ENCODE results near the gene COQ3.
A peak's percentile ranks its signal among the peaks of the same experiment; 100 is the strongest.

Gene COQ3

DNA sequence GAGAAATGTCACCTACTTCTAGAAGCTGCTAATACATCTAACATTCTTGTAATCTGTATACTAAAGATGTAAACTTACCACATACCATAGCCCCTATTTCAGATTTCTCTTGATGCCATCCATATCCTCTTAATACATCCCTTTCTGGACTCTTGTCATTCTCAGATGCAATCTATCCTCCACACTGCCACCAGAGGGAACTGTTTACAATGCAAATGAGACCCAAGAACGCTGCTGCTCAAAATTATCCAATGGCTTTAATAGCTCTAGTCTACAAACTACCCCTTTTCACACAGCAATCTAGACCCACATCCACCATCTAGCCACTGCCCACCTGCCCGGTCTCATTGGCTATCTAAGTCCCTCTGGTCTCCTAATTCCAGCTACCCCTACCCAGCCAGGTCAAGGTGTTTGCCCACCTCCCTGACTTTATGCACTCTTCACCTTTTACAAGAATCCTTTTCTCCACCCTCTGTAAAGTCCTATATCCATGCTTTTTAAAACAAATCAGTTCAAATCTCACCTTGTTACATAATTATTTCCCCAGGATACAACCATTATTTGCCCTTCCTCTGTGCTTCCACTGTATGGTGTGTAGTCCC, 59.4 kb downstream of the COQ3 start:
- peaks cover 3% of the 10 kb centered on the region; the same call in 1 of the 2 replicates for H3K36me3 ChIP-seq (replicated peaks)

DNA sequence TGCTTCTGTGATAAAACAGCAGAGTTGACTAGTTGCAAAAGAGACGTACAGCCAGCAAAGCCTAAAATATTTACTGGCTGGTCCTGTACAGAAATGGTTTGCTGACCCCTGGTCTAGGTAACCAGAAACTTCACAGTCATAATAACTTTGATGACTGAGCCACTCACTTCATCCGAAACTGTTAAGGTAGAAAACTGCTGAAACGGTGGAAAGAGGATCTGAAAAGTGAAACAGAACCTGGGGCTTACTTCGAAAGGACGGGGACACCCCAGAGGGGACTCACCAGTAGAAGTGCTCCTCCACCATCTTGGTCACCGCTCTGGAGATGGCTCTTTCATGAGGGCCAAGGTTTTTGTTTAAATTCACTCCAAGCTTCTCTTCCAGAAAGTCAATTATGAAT, 60.9 kb downstream of the COQ3 start:
- Histone ChIP-seq H3K36me3 (replicated peaks) (peaks cover 11% of the 10 kb centered on the region), H3K27me3 (ENCODE audit: low read depth) (no peaks in the 10 kb centered on the region), H3K9me3 (no peaks in the 10 kb centered on the region), H3K4me1 (peaks cover 21% of the 10 kb centered on the region), H3K4me3 (no peak overlapping the region)
- in situ Hi-C loops (cut with MboI; ENCODE audit: low sequenced_read_pairs): no loop called here
- no peak for DNase-seq (ENCODE audit: low spot score in 2 of 2)

More for the DNA sequence above, 59.4 kb downstream of the COQ3 start:
- H3K4me3 ChIP-seq: no peak overlapping the region
- in situ Hi-C loops (cut with MboI; ENCODE audit: low sequenced_read_pairs): no loop called here
- peak; percentile 51 to 75 for DNase-seq (ENCODE audit: low spot score in 2 of 2)
- H3K27me3 ChIP-seq (ENCODE audit: low read depth): no peaks in the 10 kb centered on the region
- no peaks in the 10 kb centered on the region for H3K9me3 ChIP-seq
- H3K4me1 ChIP-seq: peaks cover 21% of the 10 kb centered on the region

DNA sequence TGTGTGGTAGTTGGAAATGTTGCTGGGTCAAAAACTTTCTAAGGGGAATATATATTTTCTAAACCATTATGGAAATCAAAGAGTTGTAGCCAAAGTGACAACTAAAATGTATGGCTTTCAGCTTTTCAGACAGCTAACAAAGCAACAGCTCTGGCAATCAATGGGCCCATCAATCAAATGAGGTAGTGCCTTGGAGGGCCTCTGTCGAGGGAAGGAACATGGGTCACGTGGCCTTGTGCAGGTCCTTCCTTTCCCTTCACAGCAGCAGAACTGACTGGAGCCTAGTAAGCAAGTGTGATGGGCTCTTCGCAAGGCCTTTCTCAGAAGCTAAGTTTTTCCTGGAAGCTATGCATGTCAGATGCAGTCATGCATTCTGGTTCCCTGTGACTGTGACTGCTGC, 62.5 kb downstream of the COQ3 start:
- peaks cover 12% of the 10 kb centered on the region for H3K4me1 ChIP-seq
- in situ Hi-C loops (cut with MboI; ENCODE audit: low sequenced_read_pairs): no loop called here
- no peaks in the 10 kb centered on the region for H3K9me3 ChIP-seq
- H3K4me3 ChIP-seq: no peak overlapping the region
- H3K27me3 ChIP-seq (ENCODE audit: low read depth): no peaks in the 10 kb centered on the region
- peak; percentile 22 to 51 for DNase-seq (ENCODE audit: low spot score in 2 of 2)
- H3K36me3 ChIP-seq (replicated peaks): peaks cover 11% of the 10 kb centered on the region

DNA sequence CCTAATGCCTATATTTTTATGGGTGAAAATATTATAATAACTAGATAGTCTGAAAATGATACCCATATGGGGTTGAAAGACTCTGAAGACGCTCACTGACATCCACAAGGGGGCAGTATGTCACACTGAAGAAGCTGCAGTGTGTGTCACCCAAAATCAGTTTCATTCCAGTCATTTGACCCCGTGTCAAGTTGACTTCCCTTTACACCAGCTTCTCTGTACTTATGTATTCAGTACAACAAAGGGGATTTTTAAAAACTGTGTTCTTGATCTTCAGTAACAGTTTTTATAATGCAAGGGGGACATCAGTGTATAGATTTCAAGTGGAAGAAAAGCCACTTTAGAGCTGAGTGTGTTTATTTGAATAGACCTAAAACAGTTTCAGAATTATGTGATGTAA, 63.8 kb downstream of the COQ3 start:
- no peaks in the 10 kb centered on the region for H3K9me3 ChIP-seq
- peaks cover 19% of the 10 kb centered on the region for H3K4me1 ChIP-seq
- in situ Hi-C loops (cut with MboI; ENCODE audit: low sequenced_read_pairs): no loop called here
- H3K4me3 ChIP-seq: no peak overlapping the region
- H3K27me3 ChIP-seq (ENCODE audit: low read depth): no peaks in the 10 kb centered on the region
- H3K36me3 ChIP-seq (replicated peaks): peaks cover 21% of the 10 kb centered on the region
- peak; percentile 71 to 75 for DNase-seq (ENCODE audit: low spot score in 2 of 2)

DNA sequence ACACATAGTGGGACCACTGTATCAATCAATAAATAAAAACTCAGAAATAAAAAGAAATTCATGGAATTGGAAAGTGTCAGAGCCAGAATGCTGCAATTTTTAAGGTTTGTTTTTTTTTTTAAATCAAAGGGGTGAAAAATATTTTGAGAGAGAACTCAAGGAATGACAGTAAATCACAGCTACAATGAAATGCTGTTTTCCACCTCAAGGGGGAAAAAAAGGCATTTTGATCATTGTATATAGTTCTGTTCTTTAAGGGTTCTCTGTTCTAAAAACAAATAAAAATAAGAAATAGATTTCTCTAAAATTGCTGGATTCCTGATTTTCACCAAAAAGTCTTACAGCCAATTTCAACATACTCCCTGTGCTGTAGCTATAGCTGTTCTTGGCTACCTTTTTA, 69.0 kb downstream of the COQ3 start:
- Histone ChIP-seq H3K27me3 (ENCODE audit: low read depth) (no peaks in the 10 kb centered on the region), H3K4me1 (peaks cover 9% of the 10 kb centered on the region), H3K9me3 (no peaks in the 10 kb centered on the region), H3K36me3 (replicated peaks) (peaks cover 32% of the 10 kb centered on the region), H3K4me3 (no peak overlapping the region)
- DNase-seq (ENCODE audit: low spot score in 2 of 2): no peak
- in situ Hi-C loops (cut with MboI; ENCODE audit: low sequenced_read_pairs): no loop called here
